Measurements from ENCODE around the gene FBXO45.

DNA sequence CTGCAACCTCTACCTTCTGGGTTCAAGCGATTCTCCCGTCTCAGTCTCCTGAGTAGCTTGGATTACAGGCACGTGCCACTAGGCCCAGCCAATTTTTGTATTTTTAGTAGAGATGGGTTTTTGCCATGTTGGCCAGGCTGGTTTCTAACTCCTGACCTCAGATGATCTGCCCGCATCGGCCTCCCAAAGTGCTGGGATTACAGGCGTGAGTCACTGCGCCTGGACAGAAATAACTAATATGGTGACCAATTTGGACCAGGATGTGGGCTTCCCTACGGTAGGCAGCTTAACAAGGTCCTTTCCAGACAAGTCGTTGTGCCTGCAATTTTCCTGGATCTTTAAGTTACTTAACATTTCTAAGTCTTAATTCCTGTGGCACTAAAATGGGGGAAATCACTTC, 14.9 kb upstream of the FBXO45 start:
- TF ChIP-seq, protein P1, sequence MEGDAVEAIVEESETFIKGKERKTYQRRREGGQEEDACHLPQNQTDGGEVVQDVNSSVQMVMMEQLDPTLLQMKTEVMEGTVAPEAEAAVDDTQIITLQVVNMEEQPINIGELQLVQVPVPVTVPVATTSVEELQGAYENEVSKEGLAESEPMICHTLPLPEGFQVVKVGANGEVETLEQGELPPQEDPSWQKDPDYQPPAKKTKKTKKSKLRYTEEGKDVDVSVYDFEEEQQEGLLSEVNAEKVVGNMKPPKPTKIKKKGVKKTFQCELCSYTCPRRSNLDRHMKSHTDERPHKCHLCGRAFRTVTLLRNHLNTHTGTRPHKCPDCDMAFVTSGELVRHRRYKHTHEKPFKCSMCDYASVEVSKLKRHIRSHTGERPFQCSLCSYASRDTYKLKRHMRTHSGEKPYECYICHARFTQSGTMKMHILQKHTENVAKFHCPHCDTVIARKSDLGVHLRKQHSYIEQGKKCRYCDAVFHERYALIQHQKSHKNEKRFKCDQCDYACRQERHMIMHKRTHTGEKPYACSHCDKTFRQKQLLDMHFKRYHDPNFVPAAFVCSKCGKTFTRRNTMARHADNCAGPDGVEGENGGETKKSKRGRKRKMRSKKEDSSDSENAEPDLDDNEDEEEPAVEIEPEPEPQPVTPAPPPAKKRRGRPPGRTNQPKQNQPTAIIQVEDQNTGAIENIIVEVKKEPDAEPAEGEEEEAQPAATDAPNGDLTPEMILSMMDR (IDR thresholded peaks at IDR 0.05; ENCODE audit: borderline replicate concordance, extremely low read depth, low read length, poor library complexity, severe bottlenecking): no peak
- no peak for TF ChIP-seq EZH2 (IDR thresholded peaks at IDR 0.05; ENCODE audit: borderline replicate concordance, low read depth, low read length, severe bottlenecking)
